HG03469 (cell line): ENCODE data around the gene THSD4.
"Not testable (repeated sequence)": the region's sequence is repeated elsewhere in the genome, so short reads cannot be mapped to it uniquely, and the experiment has no call there.

Experiments
- ATAC-seq: cut with Tn5 transposase; IDR thresholded peaks from one replicate; pipeline ENCODE4 v1.9.1; 2021; ENCODE audit warnings: mild to moderate bottlenecking, moderate library complexity, moderate number of reproducible peaks; ENCODE audit not compliant: unreplicated experiment

THSD4 gene

DNA sequence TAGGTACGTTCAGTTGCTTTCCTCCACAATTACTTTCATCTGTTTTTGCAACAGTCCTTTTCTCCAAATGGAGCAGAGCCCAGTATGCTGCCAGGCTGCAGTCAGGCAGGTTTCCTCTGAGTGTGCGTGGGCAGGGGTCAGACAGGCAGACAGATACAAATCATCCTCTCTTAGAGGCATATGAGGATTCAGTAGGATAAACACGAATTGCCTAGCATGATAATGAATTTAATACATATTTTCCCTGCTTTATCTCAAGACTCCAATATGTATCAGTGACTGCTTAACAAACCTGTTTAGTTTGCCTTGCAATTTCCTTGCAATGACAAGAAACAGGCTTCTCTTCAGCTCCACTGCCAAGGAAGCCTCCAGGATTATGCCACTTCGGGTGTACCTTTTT is 554.4 kb downstream of the THSD4 start:
- ATAC-seq: no peak

DNA sequence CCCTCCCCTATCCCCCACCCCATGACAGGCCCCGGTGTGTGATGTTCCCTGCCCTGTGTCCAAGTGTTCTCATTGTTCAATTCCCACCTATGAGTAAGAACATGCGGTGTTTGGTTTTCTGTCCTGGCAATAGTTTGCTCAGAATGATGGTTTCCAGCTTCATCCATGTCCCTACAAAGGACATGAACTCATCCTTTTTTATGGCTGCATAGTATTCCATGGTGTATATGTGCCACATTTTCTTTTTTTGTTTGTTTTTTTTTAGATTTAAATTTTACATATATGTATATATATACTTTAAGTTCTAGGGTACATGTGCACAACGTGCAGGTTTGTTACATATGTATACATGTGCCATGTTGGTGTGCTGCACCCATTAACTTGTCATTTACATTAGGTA is 555.0 kb downstream of the THSD4 start:
- ATAC-seq: not testable (repeated sequence)

DNA sequence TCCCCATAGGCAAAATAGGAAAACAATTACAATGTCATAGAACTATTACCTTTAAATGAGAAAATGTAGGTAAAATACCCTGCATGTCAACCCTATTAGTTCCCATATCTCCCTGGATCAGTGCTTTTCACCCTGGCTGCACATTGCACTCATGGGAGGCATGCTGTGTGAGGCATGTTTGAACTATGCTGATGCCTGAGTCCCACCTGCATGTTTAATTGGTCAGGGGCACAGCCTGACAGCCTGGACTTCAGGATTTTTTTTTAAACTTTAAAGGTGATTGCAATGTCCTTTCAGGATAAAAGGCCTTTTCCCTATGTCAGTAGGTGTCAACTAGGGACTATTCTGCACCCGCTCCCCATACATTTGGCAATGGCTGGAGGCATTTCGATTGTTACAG is 559.1 kb downstream of the THSD4 start:
- no peak for ATAC-seq

DNA sequence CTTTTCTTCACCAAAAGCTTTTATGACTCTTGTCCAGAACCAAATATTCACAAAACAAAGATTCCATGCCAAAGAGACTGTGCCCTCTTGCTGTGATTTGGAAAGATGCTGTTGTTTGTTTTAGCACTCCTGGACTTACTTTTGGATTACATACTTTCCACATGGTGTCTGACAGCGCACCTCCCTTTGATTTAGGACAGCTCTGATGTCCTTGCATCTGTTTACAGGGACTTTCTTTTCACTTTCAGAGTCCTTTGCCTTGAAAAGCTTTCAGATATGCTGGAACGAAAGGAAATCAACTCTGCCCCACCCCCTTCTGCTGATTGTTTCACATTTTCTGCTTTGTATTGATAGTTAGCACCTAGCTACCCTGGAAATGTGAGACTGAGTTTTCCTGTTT is 562.1 kb downstream of the THSD4 start:
- ATAC-seq: no peak

DNA sequence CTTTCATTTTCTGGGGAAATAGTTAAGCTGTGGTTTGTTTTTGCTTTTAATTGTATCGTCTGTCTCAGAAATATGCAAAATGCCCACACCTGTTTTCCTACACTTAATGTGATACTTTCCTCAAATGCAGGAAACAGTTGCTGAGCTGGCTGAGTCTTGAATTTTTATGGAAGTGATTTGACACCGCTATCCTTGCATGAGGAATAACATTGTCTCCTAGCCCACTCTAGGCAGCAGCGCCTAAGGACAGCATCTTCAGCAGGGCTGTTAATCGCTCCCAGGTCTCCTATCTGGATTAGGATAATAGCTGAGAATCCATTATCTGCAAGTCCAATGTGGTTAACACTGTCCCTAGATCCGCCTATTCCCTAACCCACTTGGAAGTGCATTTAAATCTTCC is 562.5 kb downstream of the THSD4 start:
- ATAC-seq: no peak

DNA sequence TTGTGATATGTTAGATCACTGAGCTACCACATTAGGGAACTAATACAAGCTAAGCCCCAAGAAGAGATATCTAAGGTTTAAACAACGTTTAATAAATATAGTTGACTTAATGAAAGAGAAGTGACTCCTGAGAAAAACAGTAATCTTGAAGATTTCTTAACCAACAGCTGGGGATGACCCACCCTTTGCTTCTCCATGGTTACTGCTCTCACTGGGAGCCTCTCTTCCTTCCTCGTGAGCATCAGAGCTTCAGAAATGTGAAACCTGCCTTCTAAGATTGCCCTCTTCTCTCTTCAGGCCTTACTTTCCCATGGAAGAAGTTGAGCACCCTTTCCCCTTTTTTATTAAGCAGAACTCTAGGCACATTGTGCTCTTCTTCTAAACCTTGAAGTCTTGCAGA is 562.9 kb downstream of the THSD4 start:
- ATAC-seq: no peak

DNA sequence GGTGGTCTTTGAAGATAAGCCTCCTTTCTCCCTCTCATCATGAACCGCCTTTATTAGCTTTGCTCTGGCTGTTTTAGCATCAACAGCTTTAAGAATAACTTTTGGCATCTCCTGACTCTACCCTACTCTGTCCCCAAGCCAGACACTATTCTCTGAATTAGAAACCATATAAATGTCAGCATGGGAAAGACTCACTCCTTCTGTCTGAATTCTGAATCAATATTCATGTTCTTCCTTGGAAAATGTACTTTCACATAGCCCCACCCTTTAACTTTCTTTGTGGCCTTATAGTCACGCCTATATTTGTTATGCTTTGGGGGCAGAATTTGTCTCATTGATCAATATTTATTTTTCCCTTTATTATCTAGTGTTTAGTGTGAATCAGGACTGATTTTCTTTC is 563.3 kb downstream of the THSD4 start:
- ATAC-seq: no peak

DNA sequence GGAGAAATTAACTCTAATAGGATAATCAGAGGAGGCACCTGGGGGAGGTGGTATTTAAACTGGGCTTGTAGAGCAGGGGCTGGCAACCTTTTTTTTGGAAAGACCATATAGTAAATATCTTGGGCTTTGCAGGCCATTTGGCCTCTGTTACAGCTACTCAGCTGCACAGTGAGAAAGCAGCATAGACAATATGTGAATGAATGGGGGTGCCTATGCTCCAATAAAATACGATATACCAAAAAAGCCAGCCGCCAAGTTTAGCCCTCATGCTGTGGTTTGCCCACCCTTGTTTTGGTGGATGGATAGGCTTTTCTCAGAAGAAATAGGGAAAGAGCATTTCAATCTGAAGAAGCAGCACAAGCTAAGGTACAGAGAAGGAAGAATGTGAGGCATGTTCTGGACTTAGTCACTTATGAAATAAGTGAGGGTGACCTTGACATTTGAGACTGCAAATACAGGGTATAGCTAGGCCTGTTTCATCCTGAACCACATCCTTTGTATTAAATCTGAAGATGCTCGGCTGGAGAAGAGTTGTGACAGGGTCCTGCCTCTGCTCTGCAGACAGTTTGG is 564.0 kb downstream of the THSD4 start:
- no peak for ATAC-seq

DNA sequence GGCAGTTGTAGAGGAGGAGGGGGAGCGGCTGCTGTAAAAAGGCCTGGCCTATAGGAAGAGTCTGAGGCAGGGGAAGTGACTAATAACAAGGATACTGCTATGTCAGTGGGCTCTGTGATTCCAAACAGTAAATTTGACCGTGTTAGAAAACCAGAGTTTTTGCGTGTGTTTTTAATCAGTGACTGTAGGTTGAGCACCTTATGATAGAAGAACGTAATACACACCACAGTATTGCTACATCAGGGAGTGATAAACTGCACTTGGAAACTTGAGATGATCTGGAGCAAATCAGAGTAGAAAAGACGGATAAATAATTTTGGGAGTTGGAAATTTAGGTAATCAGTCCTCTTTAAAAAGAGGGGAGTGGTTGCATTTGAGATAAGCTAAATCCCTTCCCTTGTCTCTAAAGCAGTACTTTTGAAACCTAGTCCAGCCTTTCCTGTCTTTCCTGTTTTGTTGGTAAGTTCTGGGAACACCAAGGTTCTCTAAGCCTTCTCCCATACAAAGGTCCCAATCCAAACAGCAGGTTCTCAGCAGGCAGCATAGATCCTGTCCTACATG is 564.6 kb downstream of the THSD4 start:
- no peak for ATAC-seq

DNA sequence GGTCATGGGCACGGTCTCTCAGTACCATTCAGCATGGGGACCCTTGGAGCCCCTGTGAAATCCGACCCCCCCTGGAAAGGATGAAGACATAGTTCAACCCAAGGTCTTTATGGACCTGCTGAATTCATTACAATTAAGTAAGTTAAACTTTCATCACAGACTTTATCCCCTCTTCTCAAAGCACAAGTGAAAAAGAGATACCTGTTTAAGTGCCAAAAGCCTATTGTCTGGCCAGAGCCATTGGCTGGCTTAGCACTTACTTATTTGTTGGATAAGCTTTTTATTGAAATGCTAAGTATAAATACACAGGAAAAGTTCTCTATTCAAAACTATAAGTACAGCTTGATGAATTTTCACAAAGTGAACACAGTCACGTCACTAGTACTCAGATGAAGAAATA is 566.7 kb downstream of the THSD4 start:
- no peak for ATAC-seq

DNA sequence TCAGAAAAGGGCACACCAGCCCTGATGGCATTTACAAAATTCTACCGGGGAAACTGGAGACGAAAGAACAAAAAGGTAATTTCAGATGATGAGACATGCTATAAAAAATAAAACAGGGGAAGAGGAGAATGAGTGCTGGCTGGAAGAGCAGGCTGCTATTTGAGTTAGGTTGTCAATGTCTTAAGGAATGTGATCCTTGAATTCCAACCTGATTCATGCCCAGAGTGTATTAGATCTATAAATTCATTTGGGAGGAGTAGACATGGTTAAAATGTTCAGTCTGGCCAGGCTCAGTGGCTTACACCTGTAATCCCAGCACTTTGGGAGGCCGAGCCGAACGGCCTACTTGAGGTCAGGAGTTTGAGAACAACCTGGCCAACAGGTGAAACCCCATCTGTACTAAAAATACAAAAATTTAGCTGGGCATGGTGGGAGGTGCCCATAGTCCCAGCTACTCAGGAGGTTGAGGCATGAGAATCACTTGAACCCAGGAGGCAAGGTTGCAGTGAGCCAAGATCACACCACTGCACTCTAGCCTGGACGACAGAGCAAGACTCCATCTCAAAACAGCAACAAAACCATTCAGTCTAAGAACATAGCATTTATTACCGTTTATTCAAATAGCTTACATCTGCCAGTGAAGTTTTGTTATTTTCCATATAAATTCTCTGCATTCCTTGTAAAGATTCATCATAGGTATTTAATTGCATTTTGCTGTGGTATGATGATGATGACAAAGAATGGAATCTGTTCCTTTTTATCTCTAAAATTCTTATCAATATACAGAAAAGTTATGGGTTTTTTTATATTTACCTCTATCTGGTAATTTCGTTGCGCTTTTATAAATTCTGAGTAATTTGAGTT is 568.4 kb downstream of the THSD4 start:
- no peak for ATAC-seq

DNA sequence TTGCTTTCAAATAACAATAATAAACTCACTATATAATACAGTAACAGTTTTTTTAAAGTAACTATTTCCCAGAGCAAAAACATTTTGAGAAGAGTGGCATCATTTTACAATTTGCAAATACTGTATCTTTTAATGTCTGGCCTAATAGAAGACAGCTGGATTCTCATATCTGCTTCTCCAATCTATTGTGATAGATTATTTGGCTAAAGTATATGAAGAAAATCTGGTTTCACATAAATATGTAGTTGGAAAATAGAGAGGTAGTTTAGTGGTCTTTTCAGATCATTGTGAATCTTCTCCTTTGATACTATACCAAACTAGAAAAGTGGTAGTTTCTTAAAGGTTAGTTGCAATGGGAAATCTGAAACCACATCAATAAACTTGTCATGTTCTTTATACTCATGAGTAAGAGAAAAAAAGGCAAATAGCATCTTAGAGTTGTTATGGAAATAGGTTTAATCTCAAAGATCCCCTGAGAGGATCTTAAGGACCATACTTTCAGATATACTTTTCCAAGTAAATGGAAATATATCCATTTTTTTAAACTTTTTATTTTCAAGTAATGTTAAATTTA is 570.2 kb downstream of the THSD4 start:
- no peak for ATAC-seq

DNA sequence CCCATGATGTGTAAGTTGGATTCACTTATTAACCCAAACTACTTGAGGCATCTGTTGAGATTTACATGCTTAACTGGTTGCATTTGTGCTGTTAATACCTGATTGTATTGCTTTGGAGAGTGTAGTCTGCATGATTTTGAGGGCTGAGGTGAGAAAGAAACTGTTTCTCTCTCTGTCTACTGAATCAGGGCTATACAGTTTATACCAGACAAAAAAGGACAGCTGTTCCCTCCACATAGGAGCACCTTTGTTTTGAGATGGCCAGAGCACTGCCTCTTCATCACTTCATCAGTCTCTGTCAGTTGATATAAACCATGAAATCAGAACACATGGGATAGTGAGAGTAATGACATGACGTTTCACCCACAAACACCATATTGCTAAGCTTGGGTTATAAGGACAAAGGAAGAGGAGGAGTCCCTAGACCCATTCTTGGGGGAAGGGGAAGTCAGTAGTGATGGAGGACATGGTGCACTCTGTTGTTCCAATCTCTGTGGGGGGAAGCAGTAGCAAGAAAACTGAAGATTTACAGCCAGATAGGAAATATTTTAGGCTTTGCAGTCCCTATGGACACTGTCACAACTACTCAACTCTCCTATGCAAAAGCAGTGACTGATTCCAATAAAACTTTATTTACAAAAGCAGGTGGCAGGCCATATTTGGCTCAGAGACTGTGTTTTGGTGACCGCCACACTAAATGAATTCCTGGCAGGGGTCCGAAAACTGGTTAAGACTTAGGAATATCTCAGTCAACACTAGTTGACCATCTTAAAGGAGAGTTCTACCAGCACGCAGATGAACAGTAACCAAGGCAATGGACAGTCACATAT is 571.2 kb downstream of the THSD4 start:
- no peak for ATAC-seq

DNA sequence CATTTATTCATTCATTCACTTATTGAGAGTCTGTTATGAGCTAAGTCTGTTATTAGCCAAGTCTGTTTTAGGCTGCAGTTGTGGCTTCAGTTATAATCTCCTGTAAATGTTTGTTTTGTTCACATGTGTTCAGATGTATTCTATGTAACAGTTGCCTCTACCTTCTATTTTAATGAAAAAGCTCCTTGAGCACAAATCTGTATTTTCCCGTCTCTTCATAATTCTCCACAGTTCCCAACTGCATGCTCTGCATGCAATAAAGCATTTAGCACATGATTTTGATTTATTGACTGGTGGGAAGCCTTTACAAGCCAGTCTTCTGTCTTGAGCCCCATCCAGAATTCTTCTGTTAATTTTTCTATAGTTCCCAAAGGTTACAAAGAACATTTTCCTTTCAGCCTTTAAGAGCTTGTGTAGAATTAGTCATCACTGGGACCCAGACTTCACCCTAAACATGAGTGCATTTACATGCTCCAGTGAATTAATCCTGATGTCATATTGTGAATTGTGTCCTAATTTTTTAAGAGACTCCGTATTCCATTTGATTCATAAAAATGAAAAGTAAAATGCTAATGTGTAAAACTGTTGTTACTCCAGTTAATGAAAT is 572.7 kb downstream of the THSD4 start:
- no peak for ATAC-seq

DNA sequence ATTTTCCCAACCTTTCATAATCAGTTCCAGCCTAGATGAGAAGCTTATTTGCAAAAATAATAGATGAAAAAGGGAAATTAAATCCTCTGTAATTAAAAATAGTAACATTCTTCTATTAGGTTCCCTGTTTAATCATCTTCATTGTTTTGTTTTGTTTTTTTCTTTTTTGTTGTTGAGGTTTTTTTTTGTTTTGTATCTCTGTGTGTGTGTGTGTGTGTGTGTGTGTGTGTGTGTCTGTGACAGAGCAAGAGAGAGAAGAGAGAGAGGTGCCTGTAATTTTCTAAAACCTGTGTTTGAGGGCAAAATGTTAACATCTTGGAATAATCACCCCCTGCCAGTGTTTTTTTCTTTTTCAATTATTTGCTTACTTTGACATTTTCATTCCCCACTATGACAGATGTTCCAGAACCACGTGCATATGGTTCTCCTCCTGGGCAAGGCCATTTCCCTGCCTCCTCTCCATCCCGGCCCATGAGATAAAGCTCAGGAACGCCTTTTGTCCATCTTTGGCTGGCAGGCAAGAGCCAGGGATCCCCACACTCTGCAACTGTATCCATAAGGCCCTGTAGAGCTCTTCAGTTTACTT is 573.3 kb downstream of the THSD4 start:
- no peak for ATAC-seq

DNA sequence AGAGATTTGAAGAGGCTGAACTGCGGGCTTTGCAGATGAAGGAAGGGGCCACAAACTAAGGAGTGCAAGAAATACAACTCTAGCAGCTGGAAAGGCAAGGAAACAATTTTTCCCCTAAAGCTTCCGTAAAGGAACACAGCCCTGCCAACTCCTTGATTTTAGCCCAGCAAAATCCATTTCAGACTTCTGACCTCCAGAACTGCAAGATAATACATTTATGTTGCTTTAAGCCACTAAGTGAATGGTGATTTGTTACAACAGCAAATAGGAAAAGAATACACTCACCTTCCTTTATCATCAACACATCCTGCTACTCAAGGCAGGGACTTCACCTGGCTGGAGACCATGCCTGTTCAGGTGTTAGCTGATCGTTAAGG is 575.8 kb downstream of the THSD4 start:
- no peak for ATAC-seq

DNA sequence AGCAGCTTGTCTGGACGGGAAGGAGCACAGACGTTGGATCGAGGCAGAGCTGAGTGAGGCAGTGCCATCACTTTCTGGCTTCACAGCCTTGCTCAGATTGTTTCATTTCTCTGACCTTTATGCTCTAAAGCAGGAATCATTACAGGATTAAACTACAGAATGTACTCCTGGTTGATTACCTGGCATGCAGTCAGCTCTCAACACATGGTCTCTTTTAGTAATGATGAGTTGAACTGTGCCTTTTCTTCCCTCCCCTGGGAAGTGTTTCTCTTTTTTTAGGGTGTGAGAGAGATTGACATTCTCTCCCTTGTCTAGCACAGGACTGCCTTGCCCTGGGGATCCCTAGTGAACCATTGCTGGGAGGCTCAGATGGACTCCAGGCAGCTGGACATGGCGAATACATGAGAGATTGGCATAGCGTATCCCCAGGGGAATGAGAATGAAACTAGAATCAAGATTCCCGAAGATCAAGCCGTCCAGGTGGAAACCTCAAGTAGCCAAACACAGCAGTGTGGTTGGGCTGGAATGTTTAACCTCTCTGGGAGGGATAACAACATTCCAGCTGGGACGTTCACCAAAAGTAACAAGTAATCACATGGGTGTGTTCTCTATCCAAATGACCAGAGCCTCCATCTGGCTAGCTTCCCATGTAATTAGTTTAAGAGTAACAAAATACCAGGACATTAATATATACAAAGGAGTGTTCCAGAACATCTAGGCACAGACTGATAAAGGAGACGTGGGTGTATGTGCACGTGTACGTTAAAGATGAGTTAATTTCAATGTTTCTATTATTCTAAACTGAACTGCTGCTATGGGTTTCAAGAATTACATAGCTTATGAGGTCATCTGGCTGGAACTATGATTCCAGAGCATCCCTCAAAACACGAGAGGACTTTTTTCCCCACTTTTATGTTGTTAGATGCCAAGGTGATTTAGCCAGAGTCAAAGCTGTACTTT is 576.5 kb downstream of the THSD4 start:
- no peak for ATAC-seq

DNA sequence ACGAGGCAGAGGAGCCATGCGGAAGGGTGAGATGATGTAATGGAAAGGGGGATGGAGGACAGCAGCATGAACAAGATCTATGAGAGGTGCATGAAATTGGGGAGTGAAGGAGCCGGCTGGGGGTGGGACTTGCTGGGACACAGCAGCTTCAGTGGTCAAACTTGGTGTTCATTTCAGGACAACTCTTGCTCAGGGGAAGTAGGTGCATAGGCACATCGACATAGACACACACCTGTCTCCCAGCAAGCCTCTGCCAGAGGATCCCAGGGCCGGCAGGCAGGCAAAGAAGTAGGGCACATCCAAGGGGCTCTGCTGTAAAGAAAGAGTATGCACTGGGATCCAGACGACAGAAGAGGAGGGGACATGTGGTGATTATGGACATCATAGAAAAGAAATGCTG is 582.0 kb downstream of the THSD4 start:
- ATAC-seq: no peak

DNA sequence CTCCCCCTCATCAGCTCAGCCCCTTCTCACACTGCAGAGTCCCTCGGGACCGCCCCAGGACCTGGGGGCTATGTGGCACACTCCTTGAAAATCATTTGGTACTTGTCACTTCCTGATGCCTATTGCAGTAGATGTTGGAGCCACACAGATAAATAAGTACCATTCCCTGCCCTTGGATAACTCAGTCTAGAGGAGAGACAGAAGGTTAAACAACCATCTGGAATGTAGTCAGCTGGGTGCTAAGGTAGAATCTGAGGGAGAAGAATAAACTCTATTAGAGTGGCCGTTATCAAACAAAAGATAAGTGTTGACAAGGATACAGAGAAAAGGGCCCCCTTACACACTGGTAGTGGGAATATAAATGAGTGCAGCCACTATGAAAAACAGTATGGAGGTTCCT is 582.8 kb downstream of the THSD4 start:
- no peak for ATAC-seq
